ENCODE results near the gene AFTPH. TPM values are rescaled to one million over a fixed set of nuclear protein-coding genes. Genes with fewer than 3 reads are reported as not detected.

The AFTPH gene
- total RNA-seq, 1 donor from 2014 or later = 32.2 TPM

- Mint-ChIP-seq H3K4me1 (peaks cover 33% of the 10 kb centered on the region), H3K36me3 (no peaks in the 10 kb centered on the region), H3K27ac (no peak overlapping the region), H3K27me3 (ENCODE audit: insufficient read depth, low read depth) (peaks cover 7% of the 10 kb centered on the region), H3K9me3 (no peaks in the 10 kb centered on the region), H3K4me3 (no peak overlapping the region)
- Histone ChIP-seq H3K4me1 (peaks cover 51% of the 10 kb centered on the region), H3F3A (ENCODE audit: low read depth) (peaks cover 32% of the 10 kb centered on the region), H3K79me2 (ENCODE audit: low read depth) (no peaks in the 10 kb centered on the region), H3K27ac (peak overlapping the region; percentile 99), H3K9me3 (ENCODE audit: low read depth) (no peaks in the 10 kb centered on the region), H3K9ac (no peak overlapping the region), H2AFZ (replicated peaks) (no peak overlapping the region), H4K20me1 (ENCODE audit: low read depth) (no peaks in the 10 kb centered on the region), H3K4me3 (no peak overlapping the region), H3K36me3 (no peaks in the 10 kb centered on the region), H3K27me3 (no peaks in the 10 kb centered on the region), H3K4me2 (peak overlapping the region; percentile 72)
- TF ChIP-seq EZH2 (IDR thresholded peaks at IDR 0.05) (no peak), CTCF (IDR thresholded peaks at IDR 0.05) (no peak), EZH2phosphoT487 (IDR thresholded peaks at IDR 0.05) (no peak)
- no peak for DNase-seq (ENCODE audit: low spot score)
Observed at GRCh38 chr2:64615844-64616536, 91.9 kb downstream of the AFTPH start.

- Mint-ChIP-seq H3K4me3 (peak overlapping the region; percentile 39), H3K36me3 (no peaks in the 10 kb centered on the region), H3K4me1 (peaks cover 41% of the 10 kb centered on the region), H3K27ac (peak overlapping the region; percentile 50), H3K27me3 (ENCODE audit: insufficient read depth, low read depth) (peaks cover 3% of the 10 kb centered on the region), H3K9me3 (no peaks in the 10 kb centered on the region)
- no peaks in the 10 kb centered on the region for H3K9me3 ChIP-seq (ENCODE audit: low read depth)
- no peaks in the 10 kb centered on the region for H4K20me1 ChIP-seq (ENCODE audit: low read depth)
- peak overlapping the region; percentile 72 for H3K4me2 ChIP-seq
- DNase-seq (ENCODE audit: low spot score) = peak; percentile 95
- no peak overlapping the region for H2AFZ ChIP-seq (replicated peaks)
- peak overlapping the region; percentile 99 for H3K27ac ChIP-seq
- TF ChIP-seq CTCF (IDR thresholded peaks at IDR 0.05) (no peak), EZH2 (IDR thresholded peaks at IDR 0.05) (no peak), EZH2phosphoT487 (IDR thresholded peaks at IDR 0.05) (no peak)
- peaks cover 44% of the 10 kb centered on the region for H3F3A ChIP-seq (ENCODE audit: low read depth)
- H3K27me3 ChIP-seq = no peaks in the 10 kb centered on the region
- no peak overlapping the region for H3K9ac ChIP-seq
- H3K4me3 ChIP-seq = no peak overlapping the region
- no peaks in the 10 kb centered on the region for H3K36me3 ChIP-seq
- H3K4me1 ChIP-seq = peaks cover 65% of the 10 kb centered on the region
- no peaks in the 10 kb centered on the region for H3K79me2 ChIP-seq (ENCODE audit: low read depth)
Observed at GRCh38 chr2:64617631-64618151, 93.6 kb downstream of the AFTPH start.

- TF ChIP-seq CTCF (IDR thresholded peaks at IDR 0.05) = no peak
- no peak for TF ChIP-seq EZH2 (IDR thresholded peaks at IDR 0.05)
- no peak for TF ChIP-seq EZH2phosphoT487 (IDR thresholded peaks at IDR 0.05)
- H3K27ac Mint-ChIP-seq = no peak overlapping the region
- H3K36me3 ChIP-seq = no peaks in the 10 kb centered on the region
- H3K4me3 ChIP-seq = no peak overlapping the region
- no peak for DNase-seq (ENCODE audit: low spot score)
- H3K4me1 Mint-ChIP-seq = peaks cover 54% of the 10 kb centered on the region
- H3K27me3 Mint-ChIP-seq (ENCODE audit: insufficient read depth, low read depth) = peaks cover 7% of the 10 kb centered on the region
- H3K9me3 ChIP-seq (ENCODE audit: low read depth) = no peaks in the 10 kb centered on the region
- H3F3A ChIP-seq (ENCODE audit: low read depth) = peaks cover 52% of the 10 kb centered on the region
- no peak overlapping the region for H3K4me2 ChIP-seq
- no peak overlapping the region for H2AFZ ChIP-seq (replicated peaks)
- no peaks in the 10 kb centered on the region for H3K9me3 Mint-ChIP-seq
- H3K4me1 ChIP-seq = peaks cover 80% of the 10 kb centered on the region
- no peaks in the 10 kb centered on the region for H3K36me3 Mint-ChIP-seq
- H3K4me3 Mint-ChIP-seq = no peak overlapping the region
- H3K9ac ChIP-seq = no peak overlapping the region
- no peaks in the 10 kb centered on the region for H3K27me3 ChIP-seq
- no peak overlapping the region for H3K27ac ChIP-seq
- H3K79me2 ChIP-seq (ENCODE audit: low read depth) = no peaks in the 10 kb centered on the region
- H4K20me1 ChIP-seq (ENCODE audit: low read depth) = no peaks in the 10 kb centered on the region
Observed at GRCh38 chr2:64620661-64621060, 96.5 kb downstream of the AFTPH start.
